HepG2 (cell line): Measurements from ENCODE around the gene TCTN2. TPM values are rescaled to one million over a fixed set of nuclear protein-coding genes. Genes with fewer than 3 reads are reported as not detected.

Source experiments
- ATAC-seq: fragments of 200-7000 bp; cut with Tn5 transposase; 3 replicates; pipeline ENCODE4 v1.9.1; 2020; ENCODE audit warnings: mild to moderate bottlenecking, moderate library complexity
- BruUV-seq: library from RNA; stranded (reverse); fragments of 400-500 nt; replicated peaks from 2 replicates; lab custom pipeline; 2021; lab: Mats Ljungman, UMichigan
- CTCF ChIA-PET: fragments of 300-600 bp; formaldehyde crosslinking; extraction: SDS; loops from one replicate; lab custom pipeline; 2021; ENCODE audit warnings: low total read pairs, inconsistent platforms, low intra/inter-chr PET ratio; lab: Yijun Ruan, JAX
- POLR2A ChIA-PET: fragments of 350-600 bp; sonication (Branson Sonifier 250); formaldehyde crosslinking; loops from one replicate; lab custom pipeline; 2020; ENCODE audit warnings: antibody characterized with exemption, inconsistent platforms; lab: Yijun Ruan, JAX
- DNase-seq: peaks from one replicate; pipeline ENCODE4 v3.0.0-alpha.2; 2015; ENCODE audit warnings: low spot score
- FAIRE-seq: peaks from 3 replicates; lab custom pipeline; 2011; peaks lifted over from hg19 to GRCh38; lab: Jason Lieb, UNC
- H2AFZ ChIP-seq: one replicate; pipeline ENCODE4 v1.6.1; 2011; ENCODE audit warnings: low read length, inconsistent platforms
- H3K27ac ChIP-seq: fragments of 300-600 bp; 3 replicates; pipeline ENCODE4 v1.8.0; 2011; ENCODE audit warnings: mixed run types, mild to moderate bottlenecking, mixed read lengths, low read length, inconsistent platforms; ENCODE audit not compliant: insufficient read depth; ENCODE audit errors: extremely low read length
- H3K27me3 ChIP-seq, 2 experiments: fragments of 200-600 bp in 1 of 2; 2 replicates in 1 of 2; 3 replicates in 1 of 2; pipeline versions ENCODE4 v1.6.0 to v1.8.0; 2011; ENCODE audit warnings: low read length in 2 of 2, mild to moderate bottlenecking in 2 of 2, moderate library complexity in 2 of 2, inconsistent platforms in 1 of 2; ENCODE audit not compliant: insufficient read depth in 2 of 2, control insufficient read depth in 1 of 2
- H3K36me3 ChIP-seq, 2 experiments: fragments of 200-600 bp in 1 of 2; replicated peaks in 1 of 2; 2 replicates in 1 of 2; 3 replicates in 1 of 2; pipeline versions ENCODE4 v1.5.1 to v1.8.0; 2011; ENCODE audit warnings: low read length in 2 of 2, inconsistent platforms in 1 of 2; ENCODE audit not compliant: insufficient read depth in 2 of 2, control insufficient read depth in 1 of 2
- H3K4me1 ChIP-seq: 2 replicates; pipeline ENCODE4 v1.5.1; 2012; ENCODE audit warnings: low read length, inconsistent platforms; ENCODE audit not compliant: insufficient read depth
- H3K4me2 ChIP-seq: 2 replicates; pipeline ENCODE4 v1.6.0; 2011; ENCODE audit warnings: low read depth, low read length, inconsistent platforms
- H3K4me3 ChIP-seq, 3 experiments: fragments of 200-600 bp in 1 of 3; sonication (generic), shearing (Covaris generic) in 1 of 3; replicated peaks in 1 of 3; 2 replicates each; pipeline ENCODE4 v1.5.1; 2011 to 2016; ENCODE audit warnings: low read length in 3 of 3, inconsistent platforms in 2 of 3, low read depth in 2 of 3, mild to moderate bottlenecking in 2 of 3, control low read depth in 1 of 3, mixed read lengths in 1 of 3; ENCODE audit not compliant: insufficient read depth in 1 of 3
- H3K79me2 ChIP-seq: one replicate; pipeline ENCODE4 v1.6.1; 2011; ENCODE audit warnings: low read length, inconsistent platforms; ENCODE audit not compliant: insufficient read depth
- H3K9ac ChIP-seq: 2 replicates; pipeline ENCODE4 v1.6.0; 2011; ENCODE audit warnings: mild to moderate bottlenecking, low read depth, low read length, inconsistent platforms; ENCODE audit not compliant: insufficient read depth
- H3K9me3 ChIP-seq: 2 replicates; pipeline ENCODE4 v1.5.1; 2012; ENCODE audit warnings: mild to moderate bottlenecking, low read length
- H4K20me1 ChIP-seq: 2 replicates; pipeline ENCODE4 v1.6.0; 2011; ENCODE audit warnings: inconsistent platforms, mild to moderate bottlenecking, low read length, moderate library complexity; ENCODE audit not compliant: insufficient read depth
- ADNP ChIP-seq: sonication (generic); formaldehyde crosslinking; IDR thresholded peaks from 2 replicates; pipeline ENCODE4 v1.4.0; 2020; ENCODE audit warnings: missing genetic modification reagents
- CENPT ChIP-seq: sonication (generic); formaldehyde crosslinking; IDR thresholded peaks from 2 replicates; pipeline ENCODE4 v1.8.0; 2022; ENCODE audit warnings: low read depth, mild to moderate bottlenecking, moderate library complexity, missing genetic modification reagents
- IRF2 ChIP-seq: IDR thresholded peaks from 2 replicates; pipeline ENCODE4 v1.6.1; 2018; ENCODE audit warnings: missing genetic modification reagents, missing compliant biosample characterization
- ZNF24 ChIP-seq: fragments of 450-650 bp; IDR thresholded peaks from 2 replicates; pipeline ENCODE4 v1.6.1; 2017; ENCODE audit warnings: antibody characterized with exemption, mild to moderate bottlenecking
- ZNF496 ChIP-seq: sonication (generic); formaldehyde crosslinking; IDR thresholded peaks from 2 replicates; pipeline ENCODE4 v1.8.1; 2023; ENCODE audit warnings: mild to moderate bottlenecking, moderate library complexity, missing genetic modification reagents; ENCODE audit not compliant: insufficient replicate concordance
- ZNF563 ChIP-seq: sonication (generic); formaldehyde crosslinking; IDR thresholded peaks from 2 replicates; pipeline ENCODE4 v1.8.0; 2022; ENCODE audit warnings: mild to moderate bottlenecking, moderate library complexity, missing genetic modification reagents
- WGBS: methylation state at CpG from one replicate; pipeline ENCODE4 v1.1.6; 2017; ENCODE audit warnings: low lambda C conversion rate; 5-methylcytosine and 5-hydroxymethylcytosine counted together
- in situ Hi-C: cut with HindIII; loops from 2 replicates; pipeline ENCODE4 v1.10.0; 2017; ENCODE audit warnings: low pct_unique_long_range_greater_than_20kb; ENCODE audit not compliant: extremely low pct_ligation_motif_present
- intact Hi-C: fragments of 100-400 bp; cut with micrococcal nuclease; formaldehyde crosslinking; loops from one replicate; pipeline ENCODE4 v1.10.0; 2022; ENCODE audit not compliant: unreplicated experiment
- polyA plus RNA-seq, 8 experiments: library from polyadenylated mRNA; depleted of rRNA in 3 of 8; stranded (reverse) in 7 of 8; unstranded in 1 of 8; fragments of >200 nt; fragmentation: Illumina TruSeq in 4 of 8; extraction: Trizol in 4 of 8; gene quantifications; 2 replicates each; pipeline versions ENCODE4 v1.2.1 to v1.2.3, GENCODE V29; 2011 to 2016; ENCODE audit warnings: low read depth in 4 of 8, missing spikeins in 1 of 8, mixed read lengths in 1 of 8; ENCODE audit not compliant: insufficient read depth in 1 of 8
- total RNA-seq, 5 experiments: library from RNA; depleted of rRNA; stranded (reverse); fragments of >200 nt; fragmentation: Illumina TruSeq; extraction: Trizol; gene quantifications; 2 replicates each; pipeline ENCODE4 v1.2.3, GENCODE V29; 2016; ENCODE audit warnings: low read depth in 1 of 5
- TF ChIP-seq, protein P1 (sequence below): sonication (generic); formaldehyde crosslinking; IDR thresholded peaks from 2 replicates; pipeline ENCODE4 v1.4.0; 2020; ENCODE audit warnings: mild to moderate bottlenecking, missing genetic modification reagents
- TF ChIP-seq, protein P2 (sequence below): fragments of 450-650 bp; IDR thresholded peaks from 2 replicates; pipeline ENCODE4 v1.6.1; 2017; ENCODE audit warnings: mild to moderate bottlenecking
- TF ChIP-seq, protein P3 (sequence below): sonication (generic); formaldehyde crosslinking; IDR thresholded peaks from 2 replicates; pipeline ENCODE4 v1.4.0; 2020; ENCODE audit warnings: missing genetic modification reagents, mild to moderate bottlenecking, borderline replicate concordance
- TF ChIP-seq, protein P4 (sequence below): sonication (generic); formaldehyde crosslinking; IDR thresholded peaks from 2 replicates; pipeline ENCODE4 v1.8.1; 2023; ENCODE audit warnings: mild to moderate bottlenecking, inconsistent platforms, moderate library complexity, missing genetic modification reagents, borderline replicate concordance

The TCTN2 gene
- total and polyA plus RNA-seq, 2 of the 13 experiments (the other 11 are each of a cell fraction or from before 2014, with no cell fraction given): 5.0 to 8.1 TPM

DNA sequence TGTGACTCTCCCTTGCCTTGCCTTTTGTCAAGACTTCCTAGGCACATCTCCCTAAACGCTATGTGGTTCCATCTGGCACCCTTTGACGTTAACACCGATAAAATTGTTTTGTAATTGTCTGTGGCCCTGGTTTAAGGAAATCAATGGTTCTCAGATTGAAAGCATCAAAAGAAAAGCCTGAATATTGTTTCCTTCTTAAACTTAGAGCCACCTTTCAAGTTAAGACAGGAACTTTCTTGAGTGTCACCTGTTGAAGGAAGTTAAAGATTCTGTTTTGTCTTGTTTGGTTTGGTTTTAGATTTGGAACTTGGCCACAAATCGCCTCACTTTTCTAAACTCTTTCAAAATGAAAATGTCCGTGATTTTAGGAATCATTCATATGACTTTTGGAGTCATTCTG lies 76.4 kb downstream of the TCTN2 start (continued):
- TF ChIP-seq, protein P1, sequence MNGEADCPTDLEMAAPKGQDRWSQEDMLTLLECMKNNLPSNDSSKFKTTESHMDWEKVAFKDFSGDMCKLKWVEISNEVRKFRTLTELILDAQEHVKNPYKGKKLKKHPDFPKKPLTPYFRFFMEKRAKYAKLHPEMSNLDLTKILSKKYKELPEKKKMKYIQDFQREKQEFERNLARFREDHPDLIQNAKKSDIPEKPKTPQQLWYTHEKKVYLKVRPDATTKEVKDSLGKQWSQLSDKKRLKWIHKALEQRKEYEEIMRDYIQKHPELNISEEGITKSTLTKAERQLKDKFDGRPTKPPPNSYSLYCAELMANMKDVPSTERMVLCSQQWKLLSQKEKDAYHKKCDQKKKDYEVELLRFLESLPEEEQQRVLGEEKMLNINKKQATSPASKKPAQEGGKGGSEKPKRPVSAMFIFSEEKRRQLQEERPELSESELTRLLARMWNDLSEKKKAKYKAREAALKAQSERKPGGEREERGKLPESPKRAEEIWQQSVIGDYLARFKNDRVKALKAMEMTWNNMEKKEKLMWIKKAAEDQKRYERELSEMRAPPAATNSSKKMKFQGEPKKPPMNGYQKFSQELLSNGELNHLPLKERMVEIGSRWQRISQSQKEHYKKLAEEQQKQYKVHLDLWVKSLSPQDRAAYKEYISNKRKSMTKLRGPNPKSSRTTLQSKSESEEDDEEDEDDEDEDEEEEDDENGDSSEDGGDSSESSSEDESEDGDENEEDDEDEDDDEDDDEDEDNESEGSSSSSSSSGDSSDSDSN (CRISPR knock-in tag): no peak
- TF ChIP-seq, protein P2, sequence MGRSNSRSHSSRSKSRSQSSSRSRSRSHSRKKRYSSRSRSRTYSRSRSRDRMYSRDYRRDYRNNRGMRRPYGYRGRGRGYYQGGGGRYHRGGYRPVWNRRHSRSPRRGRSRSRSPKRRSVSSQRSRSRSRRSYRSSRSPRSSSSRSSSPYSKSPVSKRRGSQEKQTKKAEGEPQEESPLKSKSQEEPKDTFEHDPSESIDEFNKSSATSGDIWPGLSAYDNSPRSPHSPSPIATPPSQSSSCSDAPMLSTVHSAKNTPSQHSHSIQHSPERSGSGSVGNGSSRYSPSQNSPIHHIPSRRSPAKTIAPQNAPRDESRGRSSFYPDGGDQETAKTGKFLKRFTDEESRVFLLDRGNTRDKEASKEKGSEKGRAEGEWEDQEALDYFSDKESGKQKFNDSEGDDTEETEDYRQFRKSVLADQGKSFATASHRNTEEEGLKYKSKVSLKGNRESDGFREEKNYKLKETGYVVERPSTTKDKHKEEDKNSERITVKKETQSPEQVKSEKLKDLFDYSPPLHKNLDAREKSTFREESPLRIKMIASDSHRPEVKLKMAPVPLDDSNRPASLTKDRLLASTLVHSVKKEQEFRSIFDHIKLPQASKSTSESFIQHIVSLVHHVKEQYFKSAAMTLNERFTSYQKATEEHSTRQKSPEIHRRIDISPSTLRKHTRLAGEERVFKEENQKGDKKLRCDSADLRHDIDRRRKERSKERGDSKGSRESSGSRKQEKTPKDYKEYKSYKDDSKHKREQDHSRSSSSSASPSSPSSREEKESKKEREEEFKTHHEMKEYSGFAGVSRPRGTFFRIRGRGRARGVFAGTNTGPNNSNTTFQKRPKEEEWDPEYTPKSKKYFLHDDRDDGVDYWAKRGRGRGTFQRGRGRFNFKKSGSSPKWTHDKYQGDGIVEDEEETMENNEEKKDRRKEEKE: no peak

DNA sequence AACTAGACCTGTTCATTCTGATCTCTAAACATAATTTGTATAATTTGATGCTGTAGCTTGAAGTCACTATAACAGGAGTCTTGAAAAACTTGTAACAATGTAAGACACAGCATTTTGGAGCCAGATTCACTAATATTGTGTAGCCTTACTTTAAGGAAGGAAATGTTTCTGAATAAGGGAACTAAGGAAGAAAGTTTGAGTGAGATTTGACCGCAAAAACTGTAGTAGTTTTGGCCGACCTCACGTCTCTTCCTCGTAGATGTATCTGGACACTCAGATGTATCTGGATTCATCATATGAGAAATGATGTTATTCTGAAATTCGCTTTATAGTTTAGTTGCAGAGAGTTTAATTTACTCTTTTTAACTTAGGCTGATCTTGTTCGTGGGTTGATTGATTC lies 77.2 kb downstream of the TCTN2 start:
- Histone ChIP-seq H2AFZ (no peak overlapping the region), H3K9ac (no peak overlapping the region), H3K79me2 (no peaks in the 10 kb centered on the region), H4K20me1 (no peaks in the 10 kb centered on the region), H3K27me3 (no peaks in the 10 kb centered on the region; a peak in 1 of 5 replicates), H3K4me1 (no peaks in the 10 kb centered on the region), H3K4me2 (no peak overlapping the region), H3K9me3 (no peaks in the 10 kb centered on the region), H3K27ac (no peak overlapping the region), H3K4me3 (no peak overlapping the region), H3K36me3 (peaks cover 11 to 46% of the 10 kb centered on the region in 2 experiments)
- DNase-seq (no peak), ATAC-seq (no peak), FAIRE-seq (no peak)
- in situ Hi-C loops (no loop called here), intact Hi-C loops (no loop called here)
- CTCF ChIA-PET: no interaction called here
- WGBS: 94% methylated on average over 6 of the region's 6 CpGs
- no TSS peak for BruUV-seq
- POLR2A ChIA-PET: no interaction called here
- TF ChIP-seq CENPT (CRISPR knock-in tag) (no peak), ADNP (no peak), ZNF24 (no peak), ZNF563 (no peak), IRF2 (CRISPR knock-in tag) (no peak), ZNF496 (CRISPR knock-in tag) (no peak)
- TF ChIP-seq, protein P1 (CRISPR knock-in tag): no peak
- TF ChIP-seq, protein P3, sequence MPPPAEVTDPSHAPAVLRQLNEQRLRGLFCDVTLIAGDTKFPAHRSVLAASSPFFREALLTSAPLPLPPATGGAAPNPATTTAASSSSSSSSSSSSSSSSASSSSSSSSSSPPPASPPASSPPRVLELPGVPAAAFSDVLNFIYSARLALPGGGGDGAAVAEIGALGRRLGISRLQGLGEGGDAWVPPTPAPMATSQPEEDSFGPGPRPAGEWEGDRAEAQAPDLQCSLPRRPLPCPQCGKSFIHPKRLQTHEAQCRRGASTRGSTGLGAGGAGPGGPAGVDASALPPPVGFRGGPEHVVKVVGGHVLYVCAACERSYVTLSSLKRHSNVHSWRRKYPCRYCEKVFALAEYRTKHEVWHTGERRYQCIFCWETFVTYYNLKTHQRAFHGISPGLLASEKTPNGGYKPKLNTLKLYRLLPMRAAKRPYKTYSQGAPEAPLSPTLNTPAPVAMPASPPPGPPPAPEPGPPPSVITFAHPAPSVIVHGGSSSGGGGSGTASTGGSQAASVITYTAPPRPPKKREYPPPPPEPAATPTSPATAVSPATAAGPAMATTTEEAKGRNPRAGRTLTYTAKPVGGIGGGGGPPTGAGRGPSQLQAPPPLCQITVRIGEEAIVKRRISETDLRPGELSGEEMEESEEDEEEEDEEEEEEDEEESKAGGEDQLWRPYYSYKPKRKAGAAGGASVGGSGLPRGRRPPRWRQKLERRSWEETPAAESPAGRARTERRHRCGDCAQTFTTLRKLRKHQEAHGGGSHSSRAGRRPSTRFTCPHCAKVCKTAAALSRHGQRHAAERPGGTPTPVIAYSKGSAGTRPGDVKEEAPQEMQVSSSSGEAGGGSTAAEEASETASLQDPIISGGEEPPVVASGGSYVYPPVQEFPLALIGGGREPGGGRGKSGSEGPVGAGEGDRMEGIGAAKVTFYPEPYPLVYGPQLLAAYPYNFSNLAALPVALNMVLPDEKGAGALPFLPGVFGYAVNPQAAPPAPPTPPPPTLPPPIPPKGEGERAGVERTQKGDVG (CRISPR knock-in tag): no peak
- TF ChIP-seq, protein P4, sequence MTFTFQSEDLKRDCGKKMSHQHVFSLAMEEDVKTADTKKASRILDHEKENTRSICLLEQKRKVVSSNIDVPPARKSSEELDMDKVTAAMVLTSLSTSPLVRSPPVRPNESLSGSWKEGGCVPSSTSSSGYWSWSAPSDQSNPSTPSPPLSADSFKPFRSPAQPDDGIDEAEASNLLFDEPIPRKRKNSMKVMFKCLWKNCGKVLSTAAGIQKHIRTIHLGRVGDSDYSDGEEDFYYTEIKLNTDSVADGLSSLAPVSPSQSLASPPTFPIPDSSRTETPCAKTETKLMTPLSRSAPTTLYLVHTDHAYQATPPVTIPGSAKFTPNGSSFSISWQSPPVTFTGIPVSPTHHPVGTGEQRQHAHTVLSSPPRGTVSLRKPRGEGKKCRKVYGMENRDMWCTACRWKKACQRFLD: no peak
